ENCODE results near the gene CIP2A. TPM values are rescaled to one million over a fixed set of nuclear protein-coding genes. Genes with fewer than 3 reads are reported as not detected.
A peak's percentile ranks its signal among the peaks of the same experiment; 100 is the strongest.

CIP2A gene
- total RNA-seq, 1 experiment from 2014 or later = 91.2 TPM

GRCh38 chr3:108564564-108564963, 24.7 kb downstream of the CIP2A start:
- DNase-seq (ENCODE audit: low read depth) = no peak

DNA sequence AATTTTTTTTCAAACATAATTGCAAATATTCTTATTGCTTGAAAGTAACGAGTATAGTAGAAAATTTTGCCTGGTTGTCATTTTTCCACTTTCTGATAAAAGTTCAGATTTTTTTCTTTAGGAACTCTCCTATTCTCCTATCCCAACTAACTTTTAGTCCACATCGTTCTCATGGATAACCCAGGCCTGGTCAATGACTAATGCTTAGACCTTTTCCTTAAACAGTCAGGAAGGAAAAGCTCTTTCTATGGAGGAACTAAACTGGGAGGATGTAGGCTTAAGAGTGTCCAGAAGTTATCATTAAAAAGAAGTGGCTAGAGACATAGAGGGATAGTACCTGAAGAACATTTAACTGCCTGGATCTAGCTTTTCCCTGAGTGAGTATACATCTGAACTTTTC, 26.7 kb downstream of the CIP2A start:
- DNase-seq (ENCODE audit: low read depth) = no peak

DNA sequence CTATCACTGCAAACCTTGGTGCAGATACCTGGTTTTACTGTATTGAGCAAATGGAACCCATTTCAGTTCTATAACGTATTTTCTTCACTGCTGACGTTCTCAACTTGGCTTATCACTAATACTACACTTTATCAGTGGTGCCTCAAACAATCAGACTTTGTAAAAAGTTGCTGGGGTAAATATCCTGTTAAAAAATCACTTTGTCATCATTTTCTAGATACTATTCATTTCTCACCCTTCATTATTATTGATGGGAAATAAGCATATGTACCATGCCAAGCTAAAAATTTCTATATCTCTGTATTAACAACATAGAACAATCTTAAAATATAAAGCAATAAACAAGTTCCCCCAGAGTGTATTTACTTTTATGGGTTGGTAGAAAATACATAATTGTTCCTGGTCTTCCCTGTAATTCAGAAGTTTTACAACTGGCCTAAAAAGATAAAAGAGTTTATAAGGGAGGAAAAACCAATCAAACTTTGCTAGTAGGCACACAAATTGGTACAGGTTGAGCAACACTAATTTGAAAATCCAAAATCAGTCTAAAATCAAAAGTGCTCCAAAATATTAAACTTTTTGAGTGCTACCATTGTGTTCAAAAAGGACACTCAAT, 33.2 kb downstream of the CIP2A start:
- DNase-seq (ENCODE audit: low read depth) = no peak

DNA sequence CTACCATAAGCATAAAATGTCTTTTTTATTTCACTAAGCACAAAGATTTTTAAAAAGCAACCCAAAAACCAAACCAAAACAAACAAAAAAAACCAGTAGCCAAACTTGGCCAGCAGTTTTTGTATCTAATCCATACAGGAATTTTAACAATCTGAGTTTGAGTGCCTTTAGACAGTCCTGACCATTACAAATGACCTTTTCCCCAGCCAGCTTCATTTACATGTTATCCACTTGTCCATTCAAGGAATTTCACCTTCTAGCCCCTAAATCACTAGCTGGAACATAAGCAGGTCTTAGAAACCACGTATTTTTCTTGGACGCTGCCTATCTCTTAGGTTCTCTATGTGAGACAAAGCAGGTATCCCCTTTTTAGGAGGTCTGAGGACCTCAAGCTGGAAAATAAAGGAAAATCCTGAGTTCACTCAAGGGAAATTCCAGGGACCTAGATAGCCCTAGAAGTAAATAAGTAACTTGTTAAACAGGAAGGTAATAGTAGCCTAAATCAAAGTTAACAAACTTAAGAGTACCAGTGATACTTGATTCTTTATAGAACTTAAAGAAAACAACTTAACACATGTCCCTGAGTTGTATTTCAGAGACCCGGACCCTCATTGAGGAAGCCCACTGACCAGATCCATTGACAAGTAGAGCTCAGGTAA, 34.2 kb downstream of the CIP2A start:
- no peak for DNase-seq (ENCODE audit: low read depth)

GRCh38 chr3:108554229-108554628, 35.0 kb downstream of the CIP2A start:
- no peak for DNase-seq (ENCODE audit: low read depth)

- peak; percentile 46 for DNase-seq (ENCODE audit: low read depth)
These were observed 36.7 kb downstream of the CIP2A start for GRCh38 chr3:108552267-108553159.

DNA sequence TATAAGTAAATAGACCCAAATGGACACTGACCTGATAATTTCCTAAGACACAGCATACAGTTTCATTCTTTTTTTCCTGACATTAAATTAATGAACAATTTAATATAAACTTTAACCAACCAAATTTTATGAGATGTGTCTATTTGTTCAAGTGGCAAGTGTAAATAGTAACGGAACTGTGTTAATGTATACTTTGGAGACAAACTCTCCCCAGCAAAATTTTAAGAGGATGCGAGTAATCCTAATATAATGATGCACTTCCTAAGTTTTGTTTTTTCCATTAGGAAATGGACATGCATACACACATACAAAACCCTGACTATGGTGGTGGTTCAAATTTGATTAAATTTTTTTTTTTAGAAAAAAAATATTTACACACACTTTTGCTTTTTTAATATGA, 40.4 kb downstream of the CIP2A start:
- DNase-seq (ENCODE audit: low read depth) = no peak

DNA sequence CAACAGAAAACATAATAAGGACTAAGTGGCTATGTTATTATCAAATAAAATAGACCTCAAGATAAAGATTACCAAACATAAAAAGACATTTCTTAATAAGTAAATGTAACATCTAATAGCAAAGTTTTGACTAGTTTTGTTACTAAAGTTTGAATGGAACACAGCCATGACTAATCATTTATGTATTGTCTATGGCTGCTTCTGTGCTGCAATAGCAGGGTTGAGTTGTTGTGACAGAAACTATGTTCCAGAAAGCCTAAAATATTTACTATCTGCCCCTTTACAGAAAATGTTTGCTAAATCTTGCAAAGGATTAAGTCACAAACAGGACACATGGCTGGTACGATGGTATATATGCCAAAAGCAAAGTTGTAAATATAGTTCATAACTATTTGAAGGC, 40.9 kb downstream of the CIP2A start:
- no peak for DNase-seq (ENCODE audit: low read depth)

DNA sequence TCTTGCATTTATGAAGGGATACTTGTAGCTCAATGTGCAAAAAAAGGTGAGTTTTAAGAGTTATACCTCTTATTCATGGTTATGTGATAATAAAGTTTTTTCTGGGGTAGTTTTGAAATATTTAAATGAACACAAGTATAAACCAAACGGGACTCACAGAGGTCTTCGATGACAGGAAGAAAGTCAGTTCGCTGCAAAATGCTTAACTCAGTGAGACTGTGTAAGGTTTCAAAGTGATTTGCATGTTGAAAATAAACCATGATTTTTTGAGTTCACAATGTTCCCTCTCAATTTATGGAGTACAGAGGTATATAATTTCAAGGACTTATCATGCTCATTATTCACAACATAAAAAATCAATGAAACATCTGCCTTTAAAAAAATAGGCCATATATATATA, 42.5 kb downstream of the CIP2A start:
- no peak for DNase-seq (ENCODE audit: low read depth)

DNA sequence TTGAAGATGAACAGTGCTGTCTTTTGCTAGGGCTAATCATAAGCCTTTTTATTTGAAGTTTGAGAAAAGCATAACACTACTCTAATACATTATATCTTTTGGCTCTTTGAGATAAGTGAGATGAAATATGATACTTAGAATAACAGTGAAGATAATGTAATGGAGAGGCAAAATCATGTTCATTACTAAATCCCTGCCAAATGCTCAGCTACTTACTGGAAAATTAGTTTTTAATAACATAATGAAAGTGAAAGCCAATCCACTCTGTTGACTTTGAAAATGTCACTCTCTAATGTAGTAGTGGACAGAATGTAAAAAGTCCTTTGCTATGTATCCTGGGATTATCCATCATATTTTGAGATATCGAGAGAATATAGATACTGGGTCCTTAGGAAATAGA, 43.0 kb downstream of the CIP2A start:
- no peak for DNase-seq (ENCODE audit: low read depth)

DNA sequence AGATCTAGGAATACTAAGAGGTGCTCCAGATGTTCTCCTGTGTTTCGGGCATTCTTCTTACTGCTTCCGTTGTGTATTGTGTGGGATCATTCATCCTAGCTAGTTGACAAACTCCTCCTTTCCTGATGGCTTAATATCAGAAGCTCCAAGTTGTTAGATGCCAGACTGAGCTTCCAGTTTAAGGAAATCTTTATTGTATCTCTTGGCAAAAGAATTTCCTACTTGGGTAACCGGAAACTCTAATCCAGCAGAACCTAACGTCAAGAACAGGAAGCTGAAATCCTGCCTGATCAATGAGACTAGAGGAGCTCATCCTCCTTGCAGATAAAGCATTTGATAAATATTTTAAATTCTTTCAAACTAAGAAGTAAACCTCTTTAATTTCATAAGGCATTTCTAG, 51.2 kb downstream of the CIP2A start:
- no peak for DNase-seq (ENCODE audit: low read depth)

GRCh38 chr3:108528459-108529252, 60.6 kb downstream of the CIP2A start:
- DNase-seq (ENCODE audit: low read depth) = no peak

- DNase-seq (ENCODE audit: low read depth) = no peak
These were observed 61.4 kb downstream of the CIP2A start for GRCh38 chr3:108527817-108528216.

DNA sequence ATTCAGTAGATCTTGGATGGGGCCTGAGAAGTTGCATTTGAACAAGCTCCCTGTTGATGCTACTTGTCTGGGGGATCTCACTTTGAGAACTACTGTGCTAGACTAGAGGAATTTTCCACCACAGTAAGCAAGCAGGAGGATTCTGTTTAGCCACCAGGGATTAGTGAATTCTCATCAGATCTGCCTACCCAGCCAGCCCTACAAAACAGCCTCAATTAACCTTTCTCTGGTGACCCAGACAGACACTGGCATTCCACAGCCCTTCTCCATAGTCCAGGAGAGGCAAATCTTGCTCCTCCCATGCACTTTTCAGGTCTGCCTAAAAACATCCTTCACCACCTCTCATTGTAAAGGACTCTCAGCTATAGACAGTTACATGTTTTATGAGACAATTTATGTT, 62.1 kb downstream of the CIP2A start:
- no peak for DNase-seq (ENCODE audit: low read depth)

- DNase-seq (ENCODE audit: low read depth) = no peak
These were observed 63.3 kb downstream of the CIP2A start for GRCh38 chr3:108525971-108526370.

DNA sequence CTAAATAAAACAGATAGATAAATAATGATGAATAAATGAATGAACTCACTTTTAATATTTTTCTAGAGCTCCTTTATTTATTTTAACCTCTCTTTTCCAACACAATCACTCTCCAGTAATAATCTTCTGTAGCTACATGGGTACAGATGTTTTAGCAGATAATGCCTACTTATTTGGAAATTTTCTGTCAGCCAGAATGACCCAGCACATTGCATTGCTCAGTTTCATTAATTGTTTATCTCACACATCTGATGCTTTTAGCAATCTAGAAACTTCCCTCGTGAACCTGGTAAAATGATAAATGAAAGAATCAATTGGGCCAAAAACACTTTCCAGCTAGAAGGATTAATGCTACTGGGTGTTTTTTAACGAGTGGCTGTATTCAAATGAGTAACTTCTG, 64.0 kb downstream of the CIP2A start:
- no peak for DNase-seq (ENCODE audit: low read depth)

DNA sequence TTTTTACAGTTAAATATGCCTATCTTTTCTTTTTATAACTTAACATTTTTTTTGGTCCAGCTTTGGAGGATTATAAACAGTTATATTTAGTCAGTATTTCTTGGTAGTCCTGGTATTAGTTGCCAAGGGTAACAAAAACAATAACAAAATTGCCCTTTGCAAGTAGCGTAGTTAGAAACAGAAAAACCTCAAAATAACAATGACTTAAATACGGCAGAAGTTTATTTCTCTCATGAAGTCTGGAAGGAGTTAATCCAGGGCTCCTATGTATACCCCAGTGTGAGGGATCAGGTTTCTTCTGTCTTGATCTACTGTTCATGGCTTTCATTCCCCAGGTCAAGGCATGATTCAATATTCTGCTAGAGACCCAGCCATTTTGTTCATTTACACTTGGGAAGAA, 64.7 kb downstream of the CIP2A start:
- peak; percentile 29 for DNase-seq (ENCODE audit: low read depth)

GRCh38 chr3:108518895-108519294, 70.3 kb downstream of the CIP2A start:
- DNase-seq (ENCODE audit: low read depth) = no peak

DNA sequence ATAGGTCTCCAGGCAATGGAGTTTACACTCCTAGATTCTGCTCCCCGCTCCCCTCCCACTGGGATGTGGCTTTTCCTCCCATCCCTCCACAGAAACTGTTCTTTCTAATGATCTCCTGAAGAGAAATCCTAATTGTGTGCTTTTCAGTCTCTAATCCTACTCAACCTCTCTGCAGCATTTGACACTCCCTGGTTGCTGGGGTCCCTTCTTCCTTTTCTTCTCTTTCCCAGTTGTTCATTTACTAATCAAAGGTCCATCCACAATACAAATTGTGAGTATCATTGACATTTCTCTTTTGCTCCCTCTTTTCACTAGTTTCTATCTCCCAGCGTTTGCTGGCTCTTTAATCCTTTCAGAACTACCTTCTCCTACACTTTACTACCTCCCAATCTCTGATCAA, 72.4 kb downstream of the CIP2A start:
- no peak for DNase-seq (ENCODE audit: low read depth)

DNA sequence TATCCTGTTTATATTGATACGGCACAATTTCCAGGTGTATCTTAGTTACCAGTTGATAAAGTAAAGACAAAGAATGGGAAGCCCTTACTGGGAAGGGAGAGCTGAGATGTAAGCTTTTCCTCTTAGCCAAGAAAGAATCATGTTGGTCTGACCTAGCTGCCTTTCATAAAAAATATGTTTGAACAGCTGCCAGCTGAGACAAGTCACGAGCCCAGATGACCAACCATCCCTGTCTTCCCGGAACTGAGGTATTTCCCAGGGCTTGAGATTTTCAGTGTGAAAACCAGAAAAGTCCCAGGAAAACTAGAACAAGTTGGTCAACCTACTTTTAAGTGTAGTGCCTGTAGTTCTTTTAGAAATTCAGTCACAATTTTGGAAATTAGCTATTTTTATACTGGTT, 75.3 kb downstream of the CIP2A start:
- peak; percentile 65 for DNase-seq (ENCODE audit: low read depth)

DNA sequence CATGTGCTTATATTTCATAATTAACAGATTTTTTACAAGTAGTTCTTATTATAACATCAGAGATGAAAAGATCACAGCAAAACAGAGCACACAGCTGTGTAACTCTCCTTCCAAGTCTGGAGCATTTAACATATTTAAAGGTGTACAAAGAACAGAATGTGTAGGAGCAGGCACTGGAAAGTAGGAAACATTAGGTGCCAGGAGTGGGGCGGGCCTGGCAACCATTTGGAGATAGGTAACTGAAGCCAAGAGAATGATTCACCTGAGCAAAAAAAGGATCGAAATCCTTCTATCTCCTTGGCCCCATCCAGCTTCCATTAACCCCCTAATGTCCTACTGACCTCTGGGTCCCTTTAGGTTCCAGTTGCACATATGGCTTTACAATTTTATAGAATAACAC, 76.6 kb downstream of the CIP2A start:
- no peak for DNase-seq (ENCODE audit: low read depth)

- DNase-seq (ENCODE audit: low read depth) = no peak
These were observed 77.7 kb downstream of the CIP2A start for GRCh38 chr3:108511490-108511889.
